Hematopoietic multipotent progenitor cell treated with erythropoietin and hydrocortisone succinate and interleukin-3 and kit ligand, for 4 days (in vitro differentiated cells): Measurements from ENCODE around the gene IGFALS.

Source experiments
- DNase-seq: peaks from one replicate; pipeline ENCODE4 v3.0.0-alpha.2; 2015

The IGFALS gene

GRCh38 chr16:1788095-1788707, 5.3 kb downstream of the IGFALS start:
- DNase-seq = no peak

GRCh38 chr16:1787322-1788094, 6.0 kb downstream of the IGFALS start:
- DNase-seq = no peak

DNA sequence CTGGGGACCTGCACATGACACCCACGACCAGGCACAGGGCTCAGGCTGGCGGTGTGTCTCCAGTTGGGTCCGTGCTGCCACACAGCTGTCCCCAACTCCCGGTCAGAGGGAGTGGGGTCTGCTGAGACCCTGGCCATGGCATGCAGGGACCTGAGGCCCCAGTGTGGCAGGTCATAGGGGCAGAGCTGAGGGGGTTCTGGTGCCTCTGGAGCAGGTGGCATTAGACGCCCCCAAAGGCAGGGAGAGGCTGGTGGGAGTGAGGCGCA, 6.5 kb downstream of the IGFALS start:
- DNase-seq = no peak

GRCh38 chr16:1786242-1787055, 7.1 kb downstream of the IGFALS start:
- DNase-seq = no peak

DNA sequence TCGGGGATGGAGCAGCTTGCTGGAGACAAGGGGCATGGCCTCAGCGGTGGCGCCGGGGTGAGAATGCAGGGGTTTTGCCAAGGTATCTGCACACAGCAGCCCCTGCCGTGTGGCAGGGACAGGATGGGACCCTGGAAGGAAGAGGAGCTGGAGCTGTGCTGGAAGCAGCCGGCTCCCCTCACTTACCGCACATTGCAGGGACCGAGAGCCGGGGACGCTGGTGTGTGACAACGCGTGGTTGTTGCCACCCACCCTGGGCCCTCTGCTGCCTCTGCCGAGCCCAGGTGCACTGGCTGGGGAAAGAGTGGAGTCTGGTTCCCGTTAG, 7.7 kb downstream of the IGFALS start:
- no peak for DNase-seq

DNA sequence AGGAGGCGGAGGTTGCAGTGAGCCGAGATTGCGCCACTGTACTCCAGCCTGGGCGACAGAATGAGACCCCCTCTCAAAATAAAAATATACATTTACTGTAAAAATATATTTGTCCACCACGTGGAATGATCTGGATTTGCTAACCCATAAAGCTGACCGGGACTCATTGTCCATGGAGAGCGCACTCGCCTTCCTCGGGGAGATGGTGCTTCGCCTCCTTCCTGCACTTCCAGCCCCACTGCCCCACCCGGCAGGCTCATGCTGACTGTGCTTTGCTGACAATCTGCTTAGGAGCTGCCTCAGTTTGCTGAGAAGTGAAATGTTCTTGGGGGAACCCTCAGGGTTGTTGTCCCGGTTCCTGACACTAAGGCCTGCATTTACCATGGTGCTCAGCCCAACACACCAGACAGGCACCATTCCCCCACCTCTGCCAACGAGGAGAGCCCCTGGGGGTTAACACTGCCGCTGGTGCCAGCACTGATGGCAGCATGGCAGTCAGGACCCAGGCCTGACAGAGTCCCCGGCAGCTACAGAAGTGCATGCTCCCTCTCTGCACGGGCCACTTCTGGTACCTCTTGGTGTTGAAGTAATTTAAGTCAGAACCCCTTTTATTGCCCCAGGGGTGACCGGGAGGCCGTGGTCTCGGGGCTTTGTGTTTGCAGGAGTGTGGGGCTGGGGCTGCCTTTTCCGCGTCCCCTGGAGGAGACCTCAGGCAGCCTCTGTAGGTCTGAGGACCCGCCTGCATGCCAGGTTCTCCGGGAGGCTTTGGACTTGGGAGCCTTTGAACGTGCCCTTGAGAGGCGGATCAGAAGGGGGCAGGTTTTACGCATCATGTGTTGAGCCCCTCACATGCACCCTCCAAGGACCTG, 8.3 kb downstream of the IGFALS start:
- no peak for DNase-seq

DNA sequence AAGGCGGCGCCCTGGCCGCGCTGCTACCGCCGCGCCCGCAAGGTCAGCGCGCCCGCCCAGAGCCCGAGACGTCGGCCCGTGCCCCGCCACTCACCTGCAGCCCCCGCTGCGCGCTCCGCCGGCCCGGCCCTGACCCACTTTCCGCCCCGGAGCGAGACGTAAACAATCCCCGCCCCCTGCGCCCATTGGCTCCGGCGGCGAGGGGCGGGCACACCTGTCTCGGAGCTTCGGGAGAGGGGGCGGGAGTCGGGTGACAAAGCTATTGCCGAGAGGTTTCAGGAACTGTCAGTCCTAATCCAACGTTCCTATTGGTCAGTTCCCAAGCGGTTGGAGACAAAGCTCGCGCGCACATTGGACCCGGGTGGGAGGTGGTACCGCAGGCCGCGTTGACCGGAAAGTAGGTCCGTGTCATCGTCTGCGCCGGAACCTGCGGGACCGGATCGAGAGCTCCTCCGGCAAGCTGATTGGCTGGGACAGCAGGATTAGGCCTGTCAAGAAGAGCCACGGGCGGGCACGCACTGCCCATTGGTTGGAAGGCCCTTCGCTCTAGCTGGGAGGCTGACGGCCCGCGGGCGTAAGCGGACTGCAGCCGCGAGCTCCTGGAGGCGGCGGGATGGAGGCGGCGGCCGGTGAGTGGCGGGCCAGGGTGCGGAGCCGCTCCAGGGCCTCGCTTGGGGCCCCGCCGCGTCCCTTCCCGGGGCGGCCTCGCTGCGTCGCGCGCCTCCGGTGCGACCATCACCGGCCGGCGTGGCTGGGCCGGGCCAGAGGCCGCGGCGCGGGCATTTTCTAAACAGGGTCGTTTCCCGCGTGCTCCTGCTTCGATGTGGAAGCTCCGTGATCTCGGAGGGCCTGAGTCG, 10.9 kb downstream of the IGFALS start, which contains the start of the genes NUBP2 and SPSB3:
Gene NUBP2 (plus strand): TSS at position 553 of the 857 bp plus-strand sequence. CDS start 61 bp downstream, at position 614.
Gene SPSB3 (minus strand): TSS at position 164 of the 857 bp plus-strand sequence. CDS start 1,088 bp downstream, outside the sequence.
- peak; percentile 100 for DNase-seq

DNA sequence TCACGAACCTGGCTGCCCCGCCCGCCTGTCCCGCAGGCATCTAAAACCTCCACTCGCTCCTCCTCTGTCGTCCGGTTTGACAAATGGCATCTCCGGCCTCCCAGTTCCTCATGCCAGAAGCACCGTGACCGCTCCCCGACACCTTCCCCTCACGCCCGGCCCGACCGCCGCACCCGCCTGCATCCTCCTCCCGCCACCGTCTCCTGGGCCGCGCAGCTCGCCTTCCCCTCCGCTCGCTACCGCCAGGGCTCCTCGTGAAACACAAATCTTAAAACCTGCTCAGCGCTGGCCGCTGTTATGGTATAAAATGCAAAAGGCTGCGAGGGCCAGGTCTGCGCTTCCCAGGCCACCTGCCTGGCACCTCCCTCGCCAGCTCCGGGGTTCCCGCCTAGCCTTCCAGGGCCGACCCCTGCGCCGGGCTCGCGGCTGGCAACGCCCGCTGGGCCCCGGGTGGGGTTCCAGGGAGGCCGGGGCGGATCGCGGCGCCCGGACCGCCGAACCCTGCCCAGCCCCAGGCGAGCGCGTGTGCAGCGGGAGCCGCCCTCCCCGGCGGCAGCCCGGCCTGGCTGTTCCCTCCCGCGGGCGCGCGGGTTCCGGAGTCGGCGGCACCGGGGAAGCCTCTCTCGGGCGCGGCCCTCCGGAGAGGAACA, 11.6 kb downstream of the IGFALS start:
- DNase-seq = peak; percentile 66

- DNase-seq = no peak
These were observed 12.3 kb downstream of the IGFALS start for GRCh38 chr16:1781254-1781653.

DNA sequence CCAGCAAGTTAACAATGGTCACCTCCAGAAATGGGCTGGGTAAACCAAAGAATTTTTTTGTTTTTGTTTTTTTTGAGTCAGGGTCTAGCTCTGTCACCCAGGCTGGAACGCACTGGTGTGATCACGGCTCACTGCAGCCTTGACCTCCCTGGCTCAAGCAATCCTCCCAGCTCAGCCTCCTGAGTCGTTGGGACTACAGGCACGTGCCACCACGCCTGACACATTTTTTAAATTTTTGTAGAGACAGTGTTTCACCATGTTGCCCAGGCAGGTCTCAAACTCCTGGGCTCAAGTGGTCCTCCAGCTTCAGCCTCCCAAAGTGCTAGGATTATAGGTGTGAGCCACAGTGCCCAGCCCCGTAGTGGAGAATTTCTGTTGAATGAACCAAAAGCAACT, 12.8 kb downstream of the IGFALS start:
- DNase-seq = no peak

- no peak for DNase-seq
These were observed 13.5 kb downstream of the IGFALS start for GRCh38 chr16:1779741-1780676.

DNA sequence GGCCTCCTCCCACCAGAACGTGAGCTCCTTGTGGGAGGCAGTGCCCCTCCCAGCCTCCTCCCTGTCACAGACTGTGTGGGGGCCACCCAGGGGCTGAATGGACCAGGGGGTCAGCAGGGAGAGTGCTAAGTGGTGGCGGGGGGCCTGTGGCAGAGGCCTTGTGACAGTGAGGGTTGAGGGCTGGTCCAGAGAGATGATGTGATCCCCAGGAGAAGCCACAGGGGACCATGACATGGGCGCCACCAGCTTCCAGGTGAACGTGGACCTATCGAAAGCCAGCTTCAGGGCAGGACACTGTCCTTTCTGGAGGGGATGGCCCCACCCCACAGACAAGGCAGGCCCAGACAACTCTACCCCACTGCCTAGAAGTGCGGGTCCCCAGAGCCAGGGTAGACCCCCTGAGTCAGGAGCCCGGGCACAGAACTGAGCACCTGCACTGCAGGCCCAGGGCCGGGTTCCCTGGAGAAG, 14.2 kb downstream of the IGFALS start:
- DNase-seq = no peak

- no peak for DNase-seq
These were observed 15.0 kb downstream of the IGFALS start for GRCh38 chr16:1778200-1779179.

- no peak for DNase-seq
These were observed 15.9 kb downstream of the IGFALS start for GRCh38 chr16:1777375-1778199.

DNA sequence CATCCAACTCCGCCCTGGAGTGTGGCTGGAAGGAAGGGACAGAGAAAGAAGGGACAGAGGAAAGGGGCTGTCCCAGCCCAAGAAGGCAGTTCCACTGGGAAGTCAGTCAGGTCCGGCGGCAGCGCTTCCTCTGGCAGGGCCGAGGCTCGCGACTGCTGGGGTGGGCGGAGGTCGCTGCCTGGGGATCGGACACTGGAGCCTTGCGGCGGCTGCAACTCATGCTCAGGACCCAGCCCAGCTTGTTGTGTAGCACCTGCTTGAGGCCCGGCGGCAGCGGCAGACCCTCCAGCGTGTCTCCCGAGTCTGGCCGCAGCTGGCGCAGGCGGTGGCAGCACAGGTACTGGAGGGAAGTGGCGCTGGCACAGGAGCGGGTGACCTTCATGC, 16.5 kb downstream of the IGFALS start:
- no peak for DNase-seq

DNA sequence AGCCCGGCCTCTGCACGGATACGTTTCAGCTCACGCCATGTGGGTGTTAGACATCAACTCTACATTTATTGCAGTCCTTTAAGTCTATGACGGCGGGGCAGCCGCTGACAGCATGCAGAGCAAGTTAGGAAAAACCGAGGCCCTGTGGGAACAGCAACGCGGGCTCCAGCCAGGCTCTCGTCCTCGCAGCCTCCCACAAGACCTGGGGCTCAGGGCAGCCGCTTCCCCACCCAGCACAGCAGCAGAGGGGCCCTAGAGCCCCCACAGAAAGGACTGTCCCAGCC, 16.9 kb downstream of the IGFALS start:
- no peak for DNase-seq

GRCh38 chr16:1775846-1776671, 17.4 kb downstream of the IGFALS start:
- DNase-seq = no peak
